ENCODE measurements around the gene SHROOM3. TPM values are rescaled to one million over a fixed set of nuclear protein-coding genes. Genes with fewer than 3 reads are reported as not detected.

SHROOM3 gene
- total RNA-seq, 1 donor from 2014 or later, result 0.55 TPM

DNA sequence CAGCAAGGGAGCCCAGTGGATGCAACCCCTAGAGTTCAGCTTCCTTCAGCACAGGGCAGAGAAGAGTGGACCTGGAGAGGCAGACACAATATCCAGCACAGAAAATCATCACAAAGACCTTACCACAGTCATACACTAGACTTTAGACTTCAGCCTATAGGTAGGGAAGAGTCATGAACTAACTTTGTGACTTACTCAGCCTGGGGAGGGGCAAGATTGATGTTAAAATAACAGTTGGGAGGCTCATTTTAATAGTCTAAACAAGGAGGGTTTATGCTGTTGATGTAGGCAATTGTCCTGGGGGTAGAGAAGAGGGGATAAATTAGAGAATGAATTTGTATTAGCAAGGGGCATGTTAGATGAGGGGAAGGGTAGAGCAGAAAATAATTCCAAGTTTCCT is 338.7 kb downstream of the SHROOM3 start:
- TF ChIP-seq, protein P1, sequence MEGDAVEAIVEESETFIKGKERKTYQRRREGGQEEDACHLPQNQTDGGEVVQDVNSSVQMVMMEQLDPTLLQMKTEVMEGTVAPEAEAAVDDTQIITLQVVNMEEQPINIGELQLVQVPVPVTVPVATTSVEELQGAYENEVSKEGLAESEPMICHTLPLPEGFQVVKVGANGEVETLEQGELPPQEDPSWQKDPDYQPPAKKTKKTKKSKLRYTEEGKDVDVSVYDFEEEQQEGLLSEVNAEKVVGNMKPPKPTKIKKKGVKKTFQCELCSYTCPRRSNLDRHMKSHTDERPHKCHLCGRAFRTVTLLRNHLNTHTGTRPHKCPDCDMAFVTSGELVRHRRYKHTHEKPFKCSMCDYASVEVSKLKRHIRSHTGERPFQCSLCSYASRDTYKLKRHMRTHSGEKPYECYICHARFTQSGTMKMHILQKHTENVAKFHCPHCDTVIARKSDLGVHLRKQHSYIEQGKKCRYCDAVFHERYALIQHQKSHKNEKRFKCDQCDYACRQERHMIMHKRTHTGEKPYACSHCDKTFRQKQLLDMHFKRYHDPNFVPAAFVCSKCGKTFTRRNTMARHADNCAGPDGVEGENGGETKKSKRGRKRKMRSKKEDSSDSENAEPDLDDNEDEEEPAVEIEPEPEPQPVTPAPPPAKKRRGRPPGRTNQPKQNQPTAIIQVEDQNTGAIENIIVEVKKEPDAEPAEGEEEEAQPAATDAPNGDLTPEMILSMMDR (IDR thresholded peaks at IDR 0.05), result no peak
- POLR2A ChIA-PET, result no interaction called here
- no peak for ATAC-seq (ENCODE audit: low read depth)
- intact Hi-C loops (cut with micrococcal nuclease), result no loop called here
- Mint-ChIP-seq H3K36me3 (ENCODE audit: low read depth) (no peaks in the 10 kb centered on the region), H3K4me1 (peaks cover 2% of the 10 kb centered on the region), H3K4me3 (no peak overlapping the region), H3K27me3 (peaks cover 3% of the 10 kb centered on the region), H3K27ac (no peak overlapping the region), H3K9me3 (no peaks in the 10 kb centered on the region)
- CTCF ChIA-PET, result no interaction called here
- DNase-seq, result no peak

DNA sequence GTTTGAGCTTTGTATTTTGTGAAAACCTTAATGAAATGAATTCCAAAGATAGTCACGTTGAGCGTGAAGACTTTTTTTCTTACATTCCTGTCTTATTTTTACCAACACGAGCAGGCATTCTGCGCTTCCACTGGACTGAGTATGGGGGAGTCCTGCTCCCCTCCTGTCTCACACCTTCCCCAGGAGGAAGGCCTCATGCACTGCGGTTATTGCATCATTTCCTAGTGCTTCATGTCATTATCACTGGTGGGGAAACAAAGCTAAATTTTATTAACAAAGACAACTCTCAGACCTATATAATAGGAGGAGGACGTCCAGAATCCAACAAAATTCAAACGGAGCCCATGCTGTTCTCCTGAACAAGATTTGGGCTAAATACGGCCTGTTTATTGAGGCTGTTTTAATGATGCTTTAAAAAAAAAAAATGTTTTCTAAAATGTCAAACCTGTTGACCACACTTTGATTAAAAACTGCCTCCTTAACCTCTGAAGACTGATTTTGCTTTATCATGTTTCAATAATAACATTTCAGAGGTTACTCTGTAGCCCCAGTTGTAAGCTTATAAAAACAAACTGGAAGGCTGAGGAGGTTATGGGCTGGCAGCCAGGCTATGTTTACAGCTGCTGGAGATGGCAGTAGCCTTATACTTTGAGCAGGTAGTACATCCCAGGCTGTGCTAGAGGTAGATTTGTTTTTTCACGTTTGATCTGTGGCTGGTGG is 344.9 kb downstream of the SHROOM3 start:
- no peak for DNase-seq
- Mint-ChIP-seq H3K27me3 (peaks cover 7% of the 10 kb centered on the region), H3K4me1 (no peaks in the 10 kb centered on the region), H3K27ac (no peak overlapping the region), H3K36me3 (ENCODE audit: low read depth) (no peaks in the 10 kb centered on the region), H3K9me3 (no peaks in the 10 kb centered on the region), H3K4me3 (no peak overlapping the region)
- intact Hi-C loops (cut with micrococcal nuclease), result no loop called here
- TF ChIP-seq, protein P1 (IDR thresholded peaks at IDR 0.05), result no peak
- ChIA-PET CTCF (no interaction called here), POLR2A (no interaction called here)
- ATAC-seq (ENCODE audit: low read depth), result no peak

DNA sequence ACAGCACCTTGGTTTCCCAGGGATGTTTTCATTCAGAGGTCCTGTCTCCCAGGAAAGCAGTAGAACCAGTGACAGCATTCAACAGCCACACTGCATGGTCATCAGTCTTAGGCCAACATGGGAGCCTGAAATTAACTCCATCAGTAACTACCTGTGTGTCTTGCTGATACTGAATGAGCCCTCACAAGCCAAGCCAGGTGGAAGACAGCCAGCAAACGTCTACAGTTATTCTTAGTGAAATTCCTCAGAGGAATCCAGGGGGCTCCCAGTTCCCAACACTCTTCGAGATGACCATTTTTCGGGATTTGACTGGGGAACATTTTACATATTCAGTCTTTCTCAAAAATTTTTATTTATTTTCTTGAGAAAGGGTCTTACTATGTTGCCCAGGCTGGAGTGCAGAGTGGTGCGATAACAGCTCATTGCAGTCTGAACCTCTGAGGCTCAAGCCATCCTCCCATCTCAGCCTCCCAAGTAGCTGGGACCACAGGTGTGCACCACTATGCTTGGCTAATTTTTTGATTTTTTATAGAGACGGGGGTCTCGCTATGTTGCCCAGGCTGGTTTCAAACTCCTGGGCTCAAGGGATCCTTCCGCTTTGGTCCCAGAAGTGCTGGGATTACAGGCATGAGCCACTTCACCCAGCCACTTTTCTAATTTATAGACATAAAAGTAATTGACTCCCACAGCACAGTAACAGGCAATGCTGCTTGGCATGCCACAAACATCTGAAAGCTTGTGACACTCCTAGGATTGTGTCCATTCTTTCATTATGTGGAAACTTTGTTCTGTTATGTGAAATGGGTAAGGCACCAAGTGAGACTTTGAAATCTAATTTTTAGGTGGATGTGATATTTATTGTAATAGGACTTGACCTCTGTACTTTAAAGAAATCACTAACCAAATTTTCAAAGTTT is 346.0 kb downstream of the SHROOM3 start:
- ChIA-PET POLR2A (no interaction called here), CTCF (no interaction called here)
- H3K4me3 Mint-ChIP-seq, result no peak overlapping the region
- H3K27ac Mint-ChIP-seq, result no peak overlapping the region
- intact Hi-C loops (cut with micrococcal nuclease), result no loop called here
- peaks cover 9% of the 10 kb centered on the region for H3K27me3 Mint-ChIP-seq
- no peaks in the 10 kb centered on the region for H3K4me1 Mint-ChIP-seq
- no peak for ATAC-seq (ENCODE audit: low read depth)
- TF ChIP-seq, protein P1 (IDR thresholded peaks at IDR 0.05), result no peak
- H3K9me3 Mint-ChIP-seq, result no peaks in the 10 kb centered on the region
- DNase-seq, result no peak
- H3K36me3 Mint-ChIP-seq (ENCODE audit: low read depth), result no peaks in the 10 kb centered on the region

- Mint-ChIP-seq H3K27me3 (peaks cover 10% of the 10 kb centered on the region), H3K4me1 (no peaks in the 10 kb centered on the region), H3K4me3 (no peak overlapping the region), H3K27ac (no peak overlapping the region), H3K36me3 (ENCODE audit: low read depth) (no peaks in the 10 kb centered on the region), H3K9me3 (no peaks in the 10 kb centered on the region)
- CTCF ChIA-PET, result interaction anchor here (1.1 kb wide), 1 partner anchor 26 kb away, joined by 3 read pairs; no protein-coding TSS in a partner anchor
- intact Hi-C loops (cut with micrococcal nuclease), result no loop called here
- ATAC-seq (ENCODE audit: low read depth), result no peak
- TF ChIP-seq, protein P1 (IDR thresholded peaks at IDR 0.05), result no peak
- no peak for DNase-seq
- POLR2A ChIA-PET, result no interaction called here
These were observed 346.9 kb downstream of the SHROOM3 start for GRCh38 chr4:76781698-76782595.

Data from activated B cell treated with CpG ODN at 0.5 μM for 24 hours (primary cell).